PFSK-1 (cell line): Measurements from ENCODE around the gene PRRC2A.

ENCODE experiments used
- POLR2AphosphoS5 ChIP-seq: IDR thresholded peaks from 2 replicates; pipeline ENCODE4 v1.6.1; 2012; ENCODE audit warnings: low read depth, mild to moderate bottlenecking, control low read depth, low read length, moderate library complexity
- SIN3A ChIP-seq: IDR thresholded peaks from 2 replicates; pipeline ENCODE4 v1.6.1; 2012; ENCODE audit warnings: mild to moderate bottlenecking, low read length, moderate library complexity, borderline replicate concordance; ENCODE audit not compliant: insufficient read depth
- TF ChIP-seq, protein P1 (sequence below), 2 experiments: IDR thresholded peaks; 2 replicates each; pipeline versions ENCODE4 v1.6.1 to v1.8.0; 2011 to 2012; ENCODE audit warnings: low read depth in 2 of 2, low read length in 2 of 2, control low read depth in 1 of 2, inconsistent platforms in 1 of 2, mild to moderate bottlenecking in 1 of 2, moderate library complexity in 1 of 2; ENCODE audit not compliant: insufficient read depth in 1 of 2

DNA sequence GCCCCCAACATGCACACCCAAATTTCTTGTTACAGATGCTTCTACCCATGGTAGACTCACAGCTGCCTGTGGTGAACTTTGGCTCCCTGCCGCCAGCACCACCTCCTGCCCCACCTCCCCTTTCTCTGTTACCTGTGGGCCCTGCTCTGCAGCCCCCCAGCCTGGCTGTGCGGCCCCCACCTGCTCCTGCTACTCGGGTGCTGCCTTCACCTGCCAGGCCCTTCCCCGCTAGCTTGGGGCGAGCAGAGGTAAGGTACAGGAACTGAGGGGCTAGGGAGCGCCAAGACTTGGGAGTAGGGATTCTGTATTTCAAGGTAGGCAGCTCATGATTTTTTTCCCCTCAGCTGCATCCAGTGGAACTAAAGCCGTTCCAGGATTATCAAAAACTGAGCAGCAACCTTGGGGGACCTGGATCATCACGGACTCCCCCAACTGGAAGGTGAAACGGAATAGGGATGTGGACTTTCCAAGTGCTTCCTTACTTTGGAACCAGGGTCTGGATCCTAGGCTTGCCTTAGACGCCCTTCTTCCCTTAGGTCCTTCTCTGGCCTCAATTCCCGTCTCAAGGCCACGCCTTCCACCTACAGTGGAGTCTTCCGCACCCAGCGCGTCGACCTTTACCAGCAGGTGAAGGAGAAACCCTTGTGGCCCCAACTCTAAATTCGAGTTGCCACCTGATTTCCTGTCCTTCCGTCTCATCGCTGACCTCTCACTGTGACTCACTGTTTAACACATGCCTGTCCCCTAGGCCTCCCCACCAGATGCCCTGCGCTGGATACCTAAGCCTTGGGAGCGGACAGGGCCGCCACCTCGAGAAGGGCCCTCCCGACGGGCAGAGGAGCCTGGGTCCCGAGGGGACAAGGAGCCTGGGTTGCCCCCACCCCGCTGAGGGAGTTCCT lies 16.4 kb downstream of the PRRC2A start:
- TF ChIP-seq POLR2AphosphoS5 (0 out of 2 replicates have a peak, but pooled peaks have one; percentile 7), SIN3A (no peak)
- TF ChIP-seq, protein P1, sequence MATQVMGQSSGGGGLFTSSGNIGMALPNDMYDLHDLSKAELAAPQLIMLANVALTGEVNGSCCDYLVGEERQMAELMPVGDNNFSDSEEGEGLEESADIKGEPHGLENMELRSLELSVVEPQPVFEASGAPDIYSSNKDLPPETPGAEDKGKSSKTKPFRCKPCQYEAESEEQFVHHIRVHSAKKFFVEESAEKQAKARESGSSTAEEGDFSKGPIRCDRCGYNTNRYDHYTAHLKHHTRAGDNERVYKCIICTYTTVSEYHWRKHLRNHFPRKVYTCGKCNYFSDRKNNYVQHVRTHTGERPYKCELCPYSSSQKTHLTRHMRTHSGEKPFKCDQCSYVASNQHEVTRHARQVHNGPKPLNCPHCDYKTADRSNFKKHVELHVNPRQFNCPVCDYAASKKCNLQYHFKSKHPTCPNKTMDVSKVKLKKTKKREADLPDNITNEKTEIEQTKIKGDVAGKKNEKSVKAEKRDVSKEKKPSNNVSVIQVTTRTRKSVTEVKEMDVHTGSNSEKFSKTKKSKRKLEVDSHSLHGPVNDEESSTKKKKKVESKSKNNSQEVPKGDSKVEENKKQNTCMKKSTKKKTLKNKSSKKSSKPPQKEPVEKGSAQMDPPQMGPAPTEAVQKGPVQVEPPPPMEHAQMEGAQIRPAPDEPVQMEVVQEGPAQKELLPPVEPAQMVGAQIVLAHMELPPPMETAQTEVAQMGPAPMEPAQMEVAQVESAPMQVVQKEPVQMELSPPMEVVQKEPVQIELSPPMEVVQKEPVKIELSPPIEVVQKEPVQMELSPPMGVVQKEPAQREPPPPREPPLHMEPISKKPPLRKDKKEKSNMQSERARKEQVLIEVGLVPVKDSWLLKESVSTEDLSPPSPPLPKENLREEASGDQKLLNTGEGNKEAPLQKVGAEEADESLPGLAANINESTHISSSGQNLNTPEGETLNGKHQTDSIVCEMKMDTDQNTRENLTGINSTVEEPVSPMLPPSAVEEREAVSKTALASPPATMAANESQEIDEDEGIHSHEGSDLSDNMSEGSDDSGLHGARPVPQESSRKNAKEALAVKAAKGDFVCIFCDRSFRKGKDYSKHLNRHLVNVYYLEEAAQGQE (IDR thresholded peaks at IDR 0.05; ENCODE audit: insufficient read depth in 1 of 2, low read depth in 2 of 2, low read length in 2 of 2): no peak
